Stimulated activated CD8-positive, alpha-beta memory T cell treated with anti-CD3 and anti-CD28 coated beads, Interleukin-4, amount 100 ng/mL, for 24 hours (primary cell): ENCODE measurements around the gene PLXNB1.

Source experiments
- DNase-seq: peaks from one replicate; pipeline ENCODE4 v3.0.0-alpha.2; 2020; ENCODE audit warnings: low read depth

PLXNB1 gene

GRCh38 chr3:48432411-48433371 lies 2.8 kb upstream of the PLXNB1 start:
- no peak for DNase-seq

- no peak for DNase-seq
Observed at GRCh38 chr3:48431224-48432029, 1.5 kb upstream of the PLXNB1 start.

GRCh38 chr3:48430708-48431101 lies 819 bp upstream of the PLXNB1 start:
- DNase-seq = no peak

GRCh38 chr3:48429317-48429959 lies 448 bp downstream of the PLXNB1 start:
- peak; percentile 42 for DNase-seq

- DNase-seq = no peak
Observed at GRCh38 chr3:48428572-48429316, 1.1 kb downstream of the PLXNB1 start.

- DNase-seq = no peak
Observed at GRCh38 chr3:48428088-48428571, 1.8 kb downstream of the PLXNB1 start.

GRCh38 chr3:48427630-48427962 lies 2.3 kb downstream of the PLXNB1 start:
- DNase-seq = no peak

- no peak for DNase-seq
Observed at GRCh38 chr3:48426944-48427629, 2.8 kb downstream of the PLXNB1 start.

GRCh38 chr3:48426401-48426909 lies 3.4 kb downstream of the PLXNB1 start:
- DNase-seq = no peak

GRCh38 chr3:48425281-48425812 lies 4.5 kb downstream of the PLXNB1 start:
- no peak for DNase-seq

- no peak for DNase-seq
Observed at GRCh38 chr3:48423883-48424695, 5.8 kb downstream of the PLXNB1 start.

GRCh38 chr3:48423241-48423882 lies 6.5 kb downstream of the PLXNB1 start:
- DNase-seq = no peak

GRCh38 chr3:48422681-48423080 lies 7.2 kb downstream of the PLXNB1 start:
- no peak for DNase-seq

- DNase-seq = no peak
Observed at GRCh38 chr3:48422272-48422671, 7.6 kb downstream of the PLXNB1 start.

GRCh38 chr3:48420561-48420960 lies 9.3 kb downstream of the PLXNB1 start:
- no peak for DNase-seq

GRCh38 chr3:48419597-48419996 lies 10.3 kb downstream of the PLXNB1 start:
- DNase-seq = no peak

GRCh38 chr3:48419149-48419548 lies 10.7 kb downstream of the PLXNB1 start:
- DNase-seq = no peak

GRCh38 chr3:48418651-48419050 lies 11.2 kb downstream of the PLXNB1 start:
- DNase-seq = no peak

GRCh38 chr3:48418140-48418539 lies 11.7 kb downstream of the PLXNB1 start:
- DNase-seq = no peak
